HepG2 (cell line): Measurements from ENCODE around the gene BTBD6. TPM values are rescaled to one million over a fixed set of nuclear protein-coding genes. Genes with fewer than 3 reads are reported as not detected.
A peak's percentile ranks its signal among the peaks of the same experiment; 100 is the strongest.

Source experiments
- ARNT2 ChIP-seq: sonication (generic); formaldehyde crosslinking; IDR thresholded peaks from 2 replicates; pipeline ENCODE4 v1.8.0; 2022; ENCODE audit warnings: mild to moderate bottlenecking, low read depth, missing genetic modification reagents, moderate library complexity
- BRCA1 ChIP-seq: sonication (generic); formaldehyde crosslinking; IDR thresholded peaks from 2 replicates; pipeline ENCODE4 v1.4.0; 2020; ENCODE audit warnings: missing genetic modification reagents
- CREB1 ChIP-seq, 2 experiments: fragments of 450-650 bp in 1 of 2; IDR thresholded peaks; 2 replicates each; pipeline ENCODE4 v1.6.1; 2016 to 2017; ENCODE audit warnings: control low read depth in 1 of 2, mild to moderate bottlenecking in 1 of 2, missing compliant biosample characterization in 1 of 2, missing genetic modification characterization in 1 of 2
- ERF ChIP-seq: IDR thresholded peaks from 2 replicates; pipeline ENCODE4 v1.6.1; 2018; ENCODE audit warnings: missing biosample characterization, missing genetic modification reagents
- HNRNPLL ChIP-seq: fragments of 200-400 bp; formaldehyde crosslinking; IDR thresholded peaks from 2 replicates; pipeline ENCODE4 v1.6.1; 2017; ENCODE audit warnings: mild to moderate bottlenecking, low read depth, low read length; ENCODE audit not compliant: poor library complexity, severe bottlenecking
- KDM2A ChIP-seq: sonication (generic); formaldehyde crosslinking; IDR thresholded peaks from 2 replicates; pipeline ENCODE4 v1.4.0; 2020; ENCODE audit warnings: low read depth, missing genetic modification reagents, borderline replicate concordance
- KDM3A ChIP-seq: IDR thresholded peaks from 2 replicates; pipeline ENCODE4 v1.6.1; 2018; ENCODE audit warnings: low read depth, missing compliant biosample characterization
- NPAS2 ChIP-seq: sonication (generic); formaldehyde crosslinking; IDR thresholded peaks from 2 replicates; pipeline ENCODE4 v1.8.0; 2022; ENCODE audit warnings: mild to moderate bottlenecking, missing genetic modification reagents, borderline replicate concordance
- PCBP1 ChIP-seq: fragments of 200-400 bp; formaldehyde crosslinking; IDR thresholded peaks from 2 replicates; pipeline ENCODE4 v1.6.1; 2017; ENCODE audit warnings: mild to moderate bottlenecking, low read depth, low read length, borderline replicate concordance
- PCBP2 ChIP-seq: fragments of 200-400 bp; formaldehyde crosslinking; optimal IDR thresholded peaks from 2 replicates; pipeline ENCODE3; 2018; ENCODE audit warnings: low read length, low read depth; ENCODE audit not compliant: poor library complexity, severe bottlenecking
- STAG1 ChIP-seq: sonication (generic); formaldehyde crosslinking; IDR thresholded peaks from 2 replicates; pipeline ENCODE4 v1.4.0; 2020; ENCODE audit warnings: missing genetic modification reagents
- XRCC5 ChIP-seq: fragments of 200-400 bp; formaldehyde crosslinking; optimal IDR thresholded peaks from 2 replicates; pipeline ENCODE3; 2017; ENCODE audit warnings: mild to moderate bottlenecking, low read length
- ZFP90 ChIP-seq: sonication (generic); formaldehyde crosslinking; IDR thresholded peaks from 2 replicates; pipeline ENCODE4 v1.8.0; 2022; ENCODE audit warnings: missing genetic modification reagents, mild to moderate bottlenecking, inconsistent platforms, borderline replicate concordance
- ZNF101 ChIP-seq: sonication (generic); formaldehyde crosslinking; IDR thresholded peaks from 2 replicates; pipeline ENCODE4 v1.4.0; 2020; ENCODE audit warnings: mild to moderate bottlenecking, low read depth, missing genetic modification reagents, borderline replicate concordance
- ZNF260 ChIP-seq: sonication (generic); formaldehyde crosslinking; IDR thresholded peaks from 2 replicates; pipeline ENCODE4 v1.4.0; 2020; ENCODE audit warnings: missing genetic modification reagents, low read depth, mild to moderate bottlenecking, borderline replicate concordance
- ZNF614 ChIP-seq: IDR thresholded peaks from 2 replicates; pipeline ENCODE4 v1.6.1; 2018; ENCODE audit warnings: missing biosample characterization, missing genetic modification reagents, inconsistent platforms, borderline replicate concordance
- ZNF720 ChIP-seq: sonication (generic); formaldehyde crosslinking; IDR thresholded peaks from 2 replicates; pipeline ENCODE4 v1.4.0; 2020; ENCODE audit warnings: missing genetic modification reagents
- ZNF782 ChIP-seq: sonication (generic); formaldehyde crosslinking; IDR thresholded peaks from 2 replicates; pipeline ENCODE4 v1.4.0; 2020; ENCODE audit warnings: missing genetic modification reagents, mild to moderate bottlenecking, borderline replicate concordance
- polyA plus RNA-seq, 8 experiments: library from polyadenylated mRNA; depleted of rRNA in 3 of 8; stranded (reverse) in 7 of 8; unstranded in 1 of 8; fragments of >200 nt; fragmentation: Illumina TruSeq in 4 of 8; extraction: Trizol in 4 of 8; gene quantifications; 2 replicates each; pipeline versions ENCODE4 v1.2.1 to v1.2.3, GENCODE V29; 2011 to 2016; ENCODE audit warnings: low read depth in 4 of 8, missing spikeins in 1 of 8, mixed read lengths in 1 of 8; ENCODE audit not compliant: insufficient read depth in 1 of 8
- total RNA-seq, 5 experiments: library from RNA; depleted of rRNA; stranded (reverse); fragments of >200 nt; fragmentation: Illumina TruSeq; extraction: Trizol; gene quantifications; 2 replicates each; pipeline ENCODE4 v1.2.3, GENCODE V29; 2016; ENCODE audit warnings: low read depth in 1 of 5
- TF ChIP-seq, protein P1 (sequence below): sonication (generic); formaldehyde crosslinking; IDR thresholded peaks from 2 replicates; pipeline ENCODE4 v1.5.0; 2020; ENCODE audit warnings: mild to moderate bottlenecking, missing genetic modification reagents, moderate library complexity
- TF ChIP-seq, protein P2 (sequence below): conservative IDR thresholded peaks from 2 replicates; pipeline ENCODE4 v1.6.1; 2018; ENCODE audit warnings: missing genetic modification reagents
- TF ChIP-seq, protein P3 (sequence below): sonication (generic); formaldehyde crosslinking; IDR thresholded peaks from 2 replicates; pipeline ENCODE4 v1.5.0; 2020; ENCODE audit warnings: mild to moderate bottlenecking, missing genetic modification reagents, borderline replicate concordance
- TF ChIP-seq, protein P4 (sequence below): sonication (generic); formaldehyde crosslinking; IDR thresholded peaks from 2 replicates; pipeline ENCODE4 v1.5.0; 2020; ENCODE audit warnings: mild to moderate bottlenecking, missing genetic modification reagents

The BTBD6 gene
- total and polyA plus RNA-seq, 2 of the 13 experiments (the other 11 are each of a cell fraction or from before 2014, with no cell fraction given): not detected

DNA sequence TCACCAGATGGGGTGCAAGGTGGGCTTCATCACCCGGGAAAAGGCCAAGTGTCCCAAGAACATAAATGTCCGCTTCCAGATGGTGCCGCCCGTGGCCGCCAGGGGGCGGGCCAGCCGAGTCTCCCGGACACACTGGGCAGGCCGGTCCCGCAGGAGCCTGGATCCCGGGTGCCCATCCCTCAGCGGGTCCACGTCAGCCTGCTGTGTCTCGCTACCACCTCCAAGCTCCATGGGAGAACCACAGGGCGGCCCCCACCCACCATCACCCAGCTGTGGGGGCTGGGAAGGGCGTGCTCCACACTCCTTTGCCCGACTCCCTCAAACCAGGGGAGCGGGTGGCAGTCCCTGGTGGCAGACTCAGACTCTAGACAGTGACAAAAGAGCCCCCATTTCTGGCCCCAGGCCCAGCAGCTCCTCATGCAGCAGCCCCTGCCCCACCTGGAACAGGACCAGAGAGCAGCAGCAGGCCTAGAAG, 45.2 kb upstream of the BTBD6 start (continued):
- TF ChIP-seq ARNT2 (CRISPR knock-in tag): no peak
- no peak for TF ChIP-seq KDM3A (CRISPR knock-in tag)
- peak; percentile 77; the same call in 1 of the 2 replicates for TF ChIP-seq KDM2A
- TF ChIP-seq HNRNPLL: peak; percentile 18
- peak; percentile 78 for TF ChIP-seq XRCC5
- no peak for TF ChIP-seq ZNF720 (CRISPR knock-in tag)
- no peak for TF ChIP-seq BRCA1 (CRISPR knock-in tag)
- TF ChIP-seq, protein P1, sequence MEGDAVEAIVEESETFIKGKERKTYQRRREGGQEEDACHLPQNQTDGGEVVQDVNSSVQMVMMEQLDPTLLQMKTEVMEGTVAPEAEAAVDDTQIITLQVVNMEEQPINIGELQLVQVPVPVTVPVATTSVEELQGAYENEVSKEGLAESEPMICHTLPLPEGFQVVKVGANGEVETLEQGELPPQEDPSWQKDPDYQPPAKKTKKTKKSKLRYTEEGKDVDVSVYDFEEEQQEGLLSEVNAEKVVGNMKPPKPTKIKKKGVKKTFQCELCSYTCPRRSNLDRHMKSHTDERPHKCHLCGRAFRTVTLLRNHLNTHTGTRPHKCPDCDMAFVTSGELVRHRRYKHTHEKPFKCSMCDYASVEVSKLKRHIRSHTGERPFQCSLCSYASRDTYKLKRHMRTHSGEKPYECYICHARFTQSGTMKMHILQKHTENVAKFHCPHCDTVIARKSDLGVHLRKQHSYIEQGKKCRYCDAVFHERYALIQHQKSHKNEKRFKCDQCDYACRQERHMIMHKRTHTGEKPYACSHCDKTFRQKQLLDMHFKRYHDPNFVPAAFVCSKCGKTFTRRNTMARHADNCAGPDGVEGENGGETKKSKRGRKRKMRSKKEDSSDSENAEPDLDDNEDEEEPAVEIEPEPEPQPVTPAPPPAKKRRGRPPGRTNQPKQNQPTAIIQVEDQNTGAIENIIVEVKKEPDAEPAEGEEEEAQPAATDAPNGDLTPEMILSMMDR (CRISPR knock-in tag): peak; percentile 84
- TF ChIP-seq ZNF614 (CRISPR knock-in tag): no peak
- TF ChIP-seq, protein P2, sequence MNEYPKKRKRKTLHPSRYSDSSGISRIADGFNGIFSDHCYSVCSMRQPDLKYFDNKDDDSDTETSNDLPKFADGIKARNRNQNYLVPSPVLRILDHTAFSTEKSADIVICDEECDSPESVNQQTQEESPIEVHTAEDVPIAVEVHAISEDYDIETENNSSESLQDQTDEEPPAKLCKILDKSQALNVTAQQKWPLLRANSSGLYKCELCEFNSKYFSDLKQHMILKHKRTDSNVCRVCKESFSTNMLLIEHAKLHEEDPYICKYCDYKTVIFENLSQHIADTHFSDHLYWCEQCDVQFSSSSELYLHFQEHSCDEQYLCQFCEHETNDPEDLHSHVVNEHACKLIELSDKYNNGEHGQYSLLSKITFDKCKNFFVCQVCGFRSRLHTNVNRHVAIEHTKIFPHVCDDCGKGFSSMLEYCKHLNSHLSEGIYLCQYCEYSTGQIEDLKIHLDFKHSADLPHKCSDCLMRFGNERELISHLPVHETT: no peak
- TF ChIP-seq ZNF782: no peak
- TF ChIP-seq, protein P3, sequence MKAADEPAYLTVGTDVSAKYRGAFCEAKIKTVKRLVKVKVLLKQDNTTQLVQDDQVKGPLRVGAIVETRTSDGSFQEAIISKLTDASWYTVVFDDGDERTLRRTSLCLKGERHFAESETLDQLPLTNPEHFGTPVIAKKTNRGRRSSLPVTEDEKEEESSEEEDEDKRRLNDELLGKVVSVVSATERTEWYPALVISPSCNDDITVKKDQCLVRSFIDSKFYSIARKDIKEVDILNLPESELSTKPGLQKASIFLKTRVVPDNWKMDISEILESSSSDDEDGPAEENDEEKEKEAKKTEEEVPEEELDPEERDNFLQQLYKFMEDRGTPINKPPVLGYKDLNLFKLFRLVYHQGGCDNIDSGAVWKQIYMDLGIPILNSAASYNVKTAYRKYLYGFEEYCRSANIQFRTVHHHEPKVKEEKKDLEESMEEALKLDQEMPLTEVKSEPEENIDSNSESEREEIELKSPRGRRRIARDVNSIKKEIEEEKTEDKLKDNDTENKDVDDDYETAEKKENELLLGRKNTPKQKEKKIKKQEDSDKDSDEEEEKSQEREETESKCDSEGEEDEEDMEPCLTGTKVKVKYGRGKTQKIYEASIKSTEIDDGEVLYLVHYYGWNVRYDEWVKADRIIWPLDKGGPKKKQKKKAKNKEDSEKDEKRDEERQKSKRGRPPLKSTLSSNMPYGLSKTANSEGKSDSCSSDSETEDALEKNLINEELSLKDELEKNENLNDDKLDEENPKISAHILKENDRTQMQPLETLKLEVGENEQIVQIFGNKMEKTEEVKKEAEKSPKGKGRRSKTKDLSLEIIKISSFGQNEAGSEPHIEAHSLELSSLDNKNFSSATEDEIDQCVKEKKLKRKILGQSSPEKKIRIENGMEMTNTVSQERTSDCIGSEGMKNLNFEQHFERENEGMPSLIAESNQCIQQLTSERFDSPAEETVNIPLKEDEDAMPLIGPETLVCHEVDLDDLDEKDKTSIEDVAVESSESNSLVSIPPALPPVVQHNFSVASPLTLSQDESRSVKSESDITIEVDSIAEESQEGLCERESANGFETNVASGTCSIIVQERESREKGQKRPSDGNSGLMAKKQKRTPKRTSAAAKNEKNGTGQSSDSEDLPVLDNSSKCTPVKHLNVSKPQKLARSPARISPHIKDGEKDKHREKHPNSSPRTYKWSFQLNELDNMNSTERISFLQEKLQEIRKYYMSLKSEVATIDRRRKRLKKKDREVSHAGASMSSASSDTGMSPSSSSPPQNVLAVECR: no peak
- no peak for TF ChIP-seq ZFP90 (CRISPR knock-in tag)
- no peak for TF ChIP-seq NPAS2 (CRISPR knock-in tag)
- peak; percentile 49 for TF ChIP-seq STAG1 (CRISPR knock-in tag)
- TF ChIP-seq PCBP1: 0 out of 2 replicates have a peak, but pooled peaks have one; percentile 16
- TF ChIP-seq ZNF101 (CRISPR knock-in tag): no peak
- TF ChIP-seq, protein P4, sequence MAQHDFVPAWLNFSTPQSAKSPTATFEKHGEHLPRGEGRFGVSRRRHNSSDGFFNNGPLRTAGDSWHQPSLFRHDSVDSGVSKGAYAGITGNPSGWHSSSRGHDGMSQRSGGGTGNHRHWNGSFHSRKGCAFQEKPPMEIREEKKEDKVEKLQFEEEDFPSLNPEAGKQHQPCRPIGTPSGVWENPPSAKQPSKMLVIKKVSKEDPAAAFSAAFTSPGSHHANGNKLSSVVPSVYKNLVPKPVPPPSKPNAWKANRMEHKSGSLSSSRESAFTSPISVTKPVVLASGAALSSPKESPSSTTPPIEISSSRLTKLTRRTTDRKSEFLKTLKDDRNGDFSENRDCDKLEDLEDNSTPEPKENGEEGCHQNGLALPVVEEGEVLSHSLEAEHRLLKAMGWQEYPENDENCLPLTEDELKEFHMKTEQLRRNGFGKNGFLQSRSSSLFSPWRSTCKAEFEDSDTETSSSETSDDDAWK (CRISPR knock-in tag): no peak
- no peak for TF ChIP-seq ZNF260 (CRISPR knock-in tag)
- TF ChIP-seq CREB1 (IDR thresholded peaks at IDR 0.05): no peak
- no peak for TF ChIP-seq CREB1 (CRISPR knock-in tag; IDR thresholded peaks at IDR 0.05)
- no peak for TF ChIP-seq PCBP2
- no peak for TF ChIP-seq ERF (CRISPR knock-in tag)
